ENCODE data around the gene STAT6.

STAT6 gene

GRCh38 chr12:57046947-57047890 lies 63.9 kb downstream of the STAT6 start:
- no peak for DNase-seq

- DNase-seq: no peak
Measured at GRCh38 chr12:57046086-57046791, 64.9 kb downstream of the STAT6 start.
